NCI-H526 (cell line): ENCODE results near the gene SYT9.

Experiments used
- DNase-seq, 2 experiments: peaks; one replicate each; lab custom pipeline; 2025; lab: John Stamatoyannopoulos, UW

SYT9 gene, protein sequence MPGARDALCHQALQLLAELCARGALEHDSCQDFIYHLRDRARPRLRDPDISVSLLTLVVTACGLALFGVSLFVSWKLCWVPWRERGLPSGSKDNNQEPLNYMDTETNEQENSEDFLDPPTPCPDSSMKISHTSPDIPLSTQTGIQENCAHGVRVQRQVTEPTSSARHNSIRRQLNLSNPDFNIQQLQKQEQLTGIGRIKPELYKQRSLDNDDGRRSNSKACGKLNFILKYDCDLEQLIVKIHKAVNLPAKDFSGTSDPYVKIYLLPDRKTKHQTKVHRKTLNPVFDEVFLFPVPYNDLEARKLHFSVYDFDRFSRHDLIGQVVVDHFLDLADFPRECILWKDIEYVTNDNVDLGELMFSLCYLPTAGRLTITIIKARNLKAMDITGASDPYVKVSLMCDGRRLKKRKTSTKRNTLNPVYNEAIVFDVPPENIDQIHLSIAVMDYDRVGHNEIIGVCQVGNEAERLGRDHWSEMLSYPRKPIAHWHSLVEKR

GRCh38 chr11:7251836-7252682 lies at the start of gene SYT9:
SYT9 (plus strand) TSS chr11:7251904; CDS start chr11:7252187, 283 bp downstream.
- peak; percentile 17 to 70 for DNase-seq

- no peak for DNase-seq
These were observed 49.3 kb upstream of the SYT9 start for GRCh38 chr11:7202412-7202811.

GRCh38 chr11:7204778-7205177 lies 46.9 kb upstream of the SYT9 start:
- no peak for DNase-seq

DNA sequence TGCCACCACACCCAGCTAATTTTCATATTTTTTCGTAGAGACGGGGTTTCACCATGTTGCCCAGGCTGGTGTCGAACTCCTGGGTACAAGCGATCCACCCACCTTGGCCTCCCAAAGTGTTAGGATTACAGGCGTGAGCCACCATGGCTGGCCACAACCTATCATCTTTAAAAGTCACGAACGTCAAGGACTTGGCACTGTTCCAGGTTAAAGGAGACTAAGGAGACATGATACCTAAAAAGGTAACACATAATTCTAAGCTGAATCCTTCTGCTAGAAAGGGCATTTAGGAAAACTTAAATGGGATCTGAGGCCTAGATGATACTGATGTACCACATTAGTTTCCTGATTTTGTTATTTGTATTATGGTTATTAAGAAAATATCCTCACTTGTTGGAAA lies 43.3 kb upstream of the SYT9 start:
- DNase-seq = peak in 1 of 2 experiments; percentile 37

DNA sequence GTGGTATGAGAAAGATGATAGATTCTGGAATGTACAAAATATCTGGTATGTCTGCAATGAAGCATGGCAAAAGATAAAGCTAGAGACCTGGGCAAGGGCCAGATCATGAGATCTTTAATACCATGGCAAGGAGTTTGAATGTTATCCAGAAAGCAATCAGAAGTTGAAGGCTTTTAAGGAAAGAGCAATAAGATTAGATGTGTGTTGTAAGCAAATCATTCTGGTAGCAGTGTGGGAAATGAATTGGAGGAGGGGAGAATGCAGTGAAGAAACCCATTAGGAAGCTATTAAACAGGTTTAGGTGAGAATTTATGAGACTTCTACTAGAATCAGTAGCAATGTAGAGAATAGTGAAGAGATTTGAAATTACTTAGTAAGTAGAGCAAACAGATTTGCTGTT lies 32.2 kb upstream of the SYT9 start:
- DNase-seq = no peak

DNA sequence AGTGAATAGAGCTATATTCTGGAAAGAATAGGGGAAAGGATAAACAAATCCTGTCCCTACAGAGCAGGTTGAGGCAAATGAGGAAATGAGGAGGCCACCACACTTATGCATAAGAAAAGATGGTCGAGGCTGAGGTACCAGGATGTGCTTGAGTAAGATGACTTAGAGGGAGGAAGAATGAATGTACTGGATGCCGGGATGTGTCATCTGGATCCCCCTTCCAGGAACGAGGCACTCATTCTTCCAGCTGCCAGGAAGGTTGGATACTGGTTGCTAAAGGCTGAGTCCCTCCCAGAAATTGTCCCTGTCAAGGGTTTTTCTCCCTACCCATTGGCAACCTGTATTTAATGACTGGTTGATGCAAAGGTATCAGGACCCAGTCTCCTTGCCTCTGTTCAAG lies 31.1 kb upstream of the SYT9 start:
- DNase-seq = no peak

DNA sequence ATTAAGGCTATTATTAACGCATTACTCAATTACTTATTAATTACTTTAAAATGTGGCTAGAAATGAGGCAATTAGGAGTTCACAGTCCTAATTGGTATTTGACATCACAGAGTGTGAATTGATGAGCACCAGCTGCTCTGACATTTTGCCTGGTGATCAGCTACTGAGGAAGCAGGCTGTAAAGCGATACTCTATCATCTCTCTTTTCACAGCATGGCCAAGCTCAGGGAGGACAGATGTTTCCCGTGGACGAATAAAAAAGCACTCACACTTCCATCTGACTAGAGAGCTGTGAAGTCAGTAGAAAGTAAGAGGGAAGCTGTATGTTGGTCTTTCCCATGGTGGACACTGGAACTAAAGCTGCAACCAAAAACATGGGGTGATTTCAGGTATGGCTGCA lies 29.1 kb upstream of the SYT9 start:
- DNase-seq = no peak

- DNase-seq = no peak
These were observed 11.8 kb upstream of the SYT9 start for GRCh38 chr11:7239877-7240276.

- DNase-seq = no peak
These were observed 6.4 kb upstream of the SYT9 start for GRCh38 chr11:7245341-7245740.

DNA sequence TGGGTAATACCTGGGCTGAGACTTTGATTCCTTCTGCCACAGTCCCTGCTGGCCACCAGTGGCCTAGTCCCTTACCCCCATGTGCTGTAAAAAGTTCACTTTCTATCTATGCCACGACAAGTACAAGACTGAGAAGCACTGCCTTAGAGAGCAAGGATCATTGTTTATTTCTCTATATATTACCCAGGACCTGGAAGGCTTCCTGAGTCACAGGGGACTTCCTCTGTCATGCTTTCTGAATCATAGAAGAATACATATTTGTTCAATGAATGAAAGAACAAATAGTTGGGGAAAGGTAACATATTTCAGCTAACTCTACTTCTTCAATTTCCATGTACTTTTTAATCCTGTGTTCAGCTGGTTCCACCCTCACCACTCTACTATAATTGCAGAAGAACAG lies 5.5 kb upstream of the SYT9 start:
- DNase-seq = no peak

DNA sequence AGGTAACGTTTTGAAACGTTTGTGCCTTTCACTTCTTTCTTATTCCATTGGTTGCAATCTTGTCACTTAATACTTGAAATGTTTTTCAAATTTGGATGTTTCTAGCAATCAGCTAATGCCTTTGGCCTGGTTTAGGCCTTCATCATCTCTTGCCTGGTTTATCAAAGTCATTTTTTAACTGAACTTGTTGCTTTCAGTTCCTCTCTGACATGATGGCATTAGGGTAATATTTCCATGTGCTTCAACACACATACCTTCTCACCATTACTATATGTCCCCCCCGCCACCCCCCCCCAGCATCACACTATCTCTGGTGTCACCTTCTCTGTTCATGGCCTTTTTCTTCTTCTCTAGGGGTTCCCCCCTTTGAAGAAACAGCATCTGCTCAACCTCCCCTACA lies 1.5 kb upstream of the SYT9 start:
- no peak for DNase-seq

- DNase-seq = no peak
These were observed 243 bp upstream of the SYT9 start for GRCh38 chr11:7251487-7251835.

DNA sequence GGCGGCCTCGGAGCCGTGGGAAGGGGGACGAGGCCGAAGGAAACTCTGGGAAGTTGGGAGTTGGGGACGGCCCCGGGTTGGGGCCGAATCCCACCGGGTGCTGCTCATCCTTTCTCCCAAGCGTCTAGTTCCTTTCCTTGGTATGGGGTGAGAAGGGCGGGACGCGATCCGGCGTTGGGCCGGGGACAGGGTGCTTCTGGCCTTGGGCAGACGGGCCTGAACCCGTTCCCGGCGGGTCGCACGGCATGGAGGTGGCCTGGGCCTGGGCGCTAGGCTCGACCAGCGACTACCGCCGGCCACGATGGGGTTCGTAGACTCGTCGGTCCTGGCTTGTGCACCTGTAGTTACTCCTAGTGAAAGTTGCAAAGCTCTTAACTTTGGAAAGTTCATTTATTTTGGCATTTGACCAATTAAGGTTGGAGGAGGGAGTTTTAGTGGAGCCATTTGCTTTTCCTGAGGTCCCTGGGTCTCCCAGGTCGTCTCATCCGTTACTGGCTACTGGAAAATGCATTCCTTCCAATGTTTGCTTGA lies 1.0 kb downstream of the SYT9 start:
- no peak for DNase-seq

DNA sequence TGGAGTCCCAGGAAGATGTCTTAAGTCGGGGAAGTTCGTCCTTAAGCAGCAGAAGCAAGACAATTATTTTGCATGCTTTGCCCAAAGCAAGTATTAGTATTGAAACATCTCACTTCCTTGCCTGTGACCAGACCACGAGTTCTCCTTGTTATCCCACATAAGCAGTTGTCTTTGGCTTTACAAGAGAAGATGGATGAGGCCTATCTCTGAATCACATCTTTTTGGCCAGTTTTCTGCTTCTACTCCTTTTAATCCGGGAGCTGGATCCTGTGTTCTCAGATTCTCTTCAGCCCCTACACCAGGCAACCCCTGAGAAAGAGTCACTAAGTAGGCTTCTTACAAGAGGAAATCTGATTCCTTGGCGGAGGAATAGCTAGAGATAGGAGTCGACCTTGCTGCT lies 2.1 kb downstream of the SYT9 start:
- DNase-seq = no peak

DNA sequence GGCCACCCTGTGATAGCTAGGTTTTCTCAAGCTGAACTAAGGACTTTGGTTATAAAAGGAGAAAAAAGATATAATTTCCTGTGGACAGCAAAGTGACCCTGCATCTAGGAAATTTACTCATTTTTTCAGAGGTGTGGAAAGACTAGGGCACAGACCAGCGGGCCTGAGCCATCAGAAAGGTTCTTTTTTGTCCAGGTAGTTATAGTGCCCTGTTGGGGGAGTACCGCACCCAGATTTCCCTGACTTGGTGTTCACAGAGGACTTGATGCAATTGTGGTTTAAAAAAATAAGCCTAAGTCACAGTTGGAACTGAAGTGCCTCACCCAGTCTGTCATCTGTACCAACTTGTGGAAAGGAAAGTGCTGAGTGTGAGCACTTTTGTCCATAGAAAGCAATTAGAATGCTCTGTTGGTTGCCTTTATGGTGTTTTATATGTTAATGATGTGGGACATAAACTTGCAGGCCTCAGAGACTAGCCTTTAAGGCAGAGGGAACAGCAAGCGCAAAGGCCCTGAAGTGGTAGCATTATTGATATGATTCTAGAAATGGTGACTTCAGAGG lies 3.1 kb downstream of the SYT9 start:
- DNase-seq = no peak

DNA sequence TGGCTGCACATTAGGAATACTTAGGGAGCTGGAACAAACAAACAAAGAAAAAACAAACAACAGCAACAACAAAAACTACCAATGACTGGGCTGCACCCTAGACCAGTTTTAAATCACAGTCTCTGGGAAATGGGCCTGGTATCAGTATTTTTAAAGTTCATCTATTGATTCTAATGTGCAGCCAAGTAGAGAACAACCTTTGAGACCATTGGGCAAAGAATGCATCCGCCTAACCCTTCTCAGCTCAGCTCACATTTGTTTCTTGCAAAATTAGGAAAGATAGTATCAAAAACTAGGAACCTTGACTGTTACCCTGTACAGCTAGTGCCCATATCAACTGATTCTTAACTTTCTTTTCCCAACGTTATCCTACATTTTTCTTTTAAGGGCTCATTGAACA lies 5.2 kb downstream of the SYT9 start:
- DNase-seq = no peak

GRCh38 chr11:7257724-7258123 lies 6.0 kb downstream of the SYT9 start:
- DNase-seq = no peak

DNA sequence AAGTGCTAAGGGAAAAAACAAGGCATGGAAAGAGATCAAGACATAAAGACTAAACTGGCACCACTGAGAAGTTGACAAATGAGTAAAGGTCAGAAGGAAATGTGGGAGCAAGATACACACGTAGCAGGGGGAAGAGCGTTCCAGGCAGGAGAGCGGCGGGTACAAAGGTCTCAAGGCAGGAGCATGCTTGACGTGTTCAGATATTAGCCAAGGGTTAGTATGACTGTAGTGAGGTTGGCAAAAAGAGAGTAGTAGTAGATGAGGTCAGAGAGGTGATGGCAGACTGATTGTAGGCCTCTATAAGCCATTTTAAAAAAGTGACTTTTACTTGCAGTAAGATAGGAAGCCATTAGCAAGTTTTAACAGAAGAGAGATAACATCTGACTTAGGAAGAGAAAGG lies 9.9 kb downstream of the SYT9 start:
- no peak for DNase-seq

DNA sequence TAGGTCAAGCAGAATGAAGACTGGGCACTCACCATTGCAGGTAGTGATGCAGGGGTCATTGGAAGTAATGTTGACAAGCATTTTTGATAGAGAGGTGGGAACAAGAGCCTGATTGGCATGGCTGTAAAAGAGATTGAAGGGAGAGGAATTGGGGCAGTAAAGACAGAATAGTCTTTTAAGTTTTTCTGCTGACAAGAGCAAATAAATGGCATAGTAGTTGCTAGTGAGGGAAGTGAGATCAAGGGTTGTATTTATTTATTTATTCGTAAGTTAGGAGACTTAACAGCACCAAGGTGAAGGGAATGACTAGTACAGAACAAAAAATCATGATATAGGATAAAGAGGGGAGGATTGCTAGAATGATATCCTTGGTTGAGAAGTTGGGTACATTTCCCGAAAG lies 11.0 kb downstream of the SYT9 start:
- no peak for DNase-seq

DNA sequence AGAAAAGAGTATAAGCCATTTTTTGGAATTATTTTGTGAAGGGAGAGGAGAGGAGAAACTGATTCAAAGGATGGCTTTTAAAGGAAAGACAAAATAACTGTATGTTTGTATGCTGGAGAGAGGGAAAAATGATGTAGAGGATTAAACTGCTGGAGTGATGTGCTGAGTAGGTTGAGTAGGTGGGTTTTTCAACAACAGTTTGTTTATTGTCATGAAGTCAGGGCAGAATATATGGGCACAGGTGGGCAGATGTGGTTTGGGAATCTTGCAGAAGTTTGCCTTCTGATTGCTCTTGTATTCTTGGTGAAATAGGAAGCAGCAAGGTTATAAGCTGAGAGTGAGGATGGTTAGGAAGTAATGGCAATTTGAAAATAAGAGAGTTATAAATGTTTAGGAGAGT lies 12.1 kb downstream of the SYT9 start:
- no peak for DNase-seq

DNA sequence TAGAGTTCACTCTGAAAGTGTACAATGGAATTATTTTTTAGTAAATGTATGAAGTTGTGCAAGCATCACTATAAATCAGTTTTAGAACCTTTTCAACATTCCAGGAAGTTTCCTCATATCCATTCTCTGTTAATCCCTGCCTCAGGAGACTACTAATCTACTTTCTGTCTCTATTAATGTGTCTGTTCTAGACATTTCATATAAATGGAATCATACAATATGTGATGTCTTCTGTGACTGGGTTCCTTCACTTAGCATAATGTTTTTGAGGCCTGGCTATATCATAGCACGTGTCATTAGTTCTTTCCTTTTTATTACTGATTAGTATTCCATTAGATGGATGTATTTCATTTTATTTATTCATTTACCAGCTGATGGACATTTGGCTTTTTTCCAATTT lies 17.1 kb downstream of the SYT9 start:
- no peak for DNase-seq

GRCh38 chr11:7270233-7270865 lies 18.6 kb downstream of the SYT9 start:
- no peak for DNase-seq
